AG09319 (cell line): ENCODE measurements around the gene ADGRL3.
"Not testable (repeated sequence)": the region's sequence is repeated elsewhere in the genome, so short reads cannot be mapped to it uniquely, and the experiment has no call there.

Experiments
- DNase-seq: peaks from one replicate; pipeline ENCODE4 v3.0.0-alpha.2; 2010; ENCODE audit warnings: low read depth; ENCODE audit errors: extremely low read depth
- TF ChIP-seq, protein P1 (sequence below): IDR thresholded peaks from 2 replicates; pipeline ENCODE4 v1.5.1; 2011; ENCODE audit warnings: low read depth, mild to moderate bottlenecking, inconsistent platforms, low read length, moderate library complexity

ADGRL3 gene

DNA sequence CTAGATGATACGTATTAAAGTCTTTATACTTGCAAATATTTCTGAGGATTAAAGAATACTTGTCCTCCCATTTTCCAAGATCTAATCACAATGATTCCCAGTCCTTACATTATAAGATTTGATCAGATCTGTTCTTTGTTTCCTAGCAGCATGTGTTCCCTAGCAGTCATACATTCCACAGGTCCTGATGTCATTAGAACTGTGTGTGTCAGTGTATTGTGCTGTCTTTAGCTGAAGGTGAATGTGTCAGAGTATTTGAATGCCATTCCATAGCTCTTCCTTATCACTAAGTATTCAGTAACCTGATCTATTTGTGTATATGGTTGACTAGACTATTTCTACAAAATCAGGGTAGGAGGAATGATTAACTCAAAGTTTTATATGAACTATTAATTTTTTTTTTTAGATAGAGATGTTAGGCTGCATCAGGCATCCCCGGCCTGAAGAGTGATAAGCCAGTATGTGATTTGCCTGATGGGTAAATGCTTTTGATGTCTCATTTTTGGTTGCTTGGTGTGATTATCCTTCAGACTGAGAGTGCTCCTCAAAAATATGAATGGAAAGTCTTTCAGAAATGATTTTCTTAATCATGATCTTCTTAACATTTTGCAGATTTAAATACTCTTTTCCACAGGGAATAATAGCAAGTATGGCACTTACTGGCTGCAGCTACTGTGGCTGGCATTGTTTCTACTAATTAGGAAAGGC lies 4.4 kb downstream of the ADGRL3 start:
- TF ChIP-seq, protein P1, sequence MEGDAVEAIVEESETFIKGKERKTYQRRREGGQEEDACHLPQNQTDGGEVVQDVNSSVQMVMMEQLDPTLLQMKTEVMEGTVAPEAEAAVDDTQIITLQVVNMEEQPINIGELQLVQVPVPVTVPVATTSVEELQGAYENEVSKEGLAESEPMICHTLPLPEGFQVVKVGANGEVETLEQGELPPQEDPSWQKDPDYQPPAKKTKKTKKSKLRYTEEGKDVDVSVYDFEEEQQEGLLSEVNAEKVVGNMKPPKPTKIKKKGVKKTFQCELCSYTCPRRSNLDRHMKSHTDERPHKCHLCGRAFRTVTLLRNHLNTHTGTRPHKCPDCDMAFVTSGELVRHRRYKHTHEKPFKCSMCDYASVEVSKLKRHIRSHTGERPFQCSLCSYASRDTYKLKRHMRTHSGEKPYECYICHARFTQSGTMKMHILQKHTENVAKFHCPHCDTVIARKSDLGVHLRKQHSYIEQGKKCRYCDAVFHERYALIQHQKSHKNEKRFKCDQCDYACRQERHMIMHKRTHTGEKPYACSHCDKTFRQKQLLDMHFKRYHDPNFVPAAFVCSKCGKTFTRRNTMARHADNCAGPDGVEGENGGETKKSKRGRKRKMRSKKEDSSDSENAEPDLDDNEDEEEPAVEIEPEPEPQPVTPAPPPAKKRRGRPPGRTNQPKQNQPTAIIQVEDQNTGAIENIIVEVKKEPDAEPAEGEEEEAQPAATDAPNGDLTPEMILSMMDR, result no peak
- no peak for DNase-seq

DNA sequence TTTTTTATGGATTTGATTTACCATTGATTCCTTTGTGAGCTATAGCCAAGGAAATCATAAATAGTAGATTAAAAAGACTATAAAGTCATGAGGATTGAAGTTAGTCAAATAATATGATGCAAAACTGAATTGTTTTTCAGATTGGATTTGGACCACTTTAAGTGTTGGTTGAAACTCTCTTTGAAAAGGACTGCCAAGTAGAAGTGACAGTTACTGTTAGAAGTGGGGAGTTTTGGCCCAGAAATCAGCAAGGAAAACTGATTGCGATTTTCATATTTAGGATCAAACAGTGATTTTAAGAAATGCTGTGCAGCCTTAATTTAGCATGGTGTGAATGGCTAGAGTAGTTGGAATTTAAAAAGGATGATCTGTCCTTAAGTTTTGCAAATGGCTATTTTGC lies 4.9 kb downstream of the ADGRL3 start:
- TF ChIP-seq, protein P1, result no peak
- DNase-seq, result no peak

DNA sequence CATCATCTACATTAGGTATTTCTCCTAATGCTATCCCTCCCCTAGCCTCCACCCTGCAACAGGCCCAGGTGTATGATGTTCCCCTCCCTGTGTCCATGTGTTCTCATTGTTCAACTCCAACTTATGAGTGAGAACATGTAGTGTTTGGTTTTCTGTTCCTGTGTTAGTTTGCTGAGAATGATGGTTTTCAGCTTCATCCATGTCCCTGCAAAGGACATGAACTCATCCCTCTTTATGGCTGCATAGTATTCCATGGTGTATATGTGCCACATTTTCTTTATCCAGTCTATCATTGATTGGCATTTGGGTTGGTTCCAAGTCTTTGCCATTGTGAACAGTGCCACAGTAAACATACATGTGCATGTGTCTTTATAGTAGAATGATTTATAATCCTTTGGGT lies 7.0 kb downstream of the ADGRL3 start:
- DNase-seq, result not testable (repeated sequence)

DNA sequence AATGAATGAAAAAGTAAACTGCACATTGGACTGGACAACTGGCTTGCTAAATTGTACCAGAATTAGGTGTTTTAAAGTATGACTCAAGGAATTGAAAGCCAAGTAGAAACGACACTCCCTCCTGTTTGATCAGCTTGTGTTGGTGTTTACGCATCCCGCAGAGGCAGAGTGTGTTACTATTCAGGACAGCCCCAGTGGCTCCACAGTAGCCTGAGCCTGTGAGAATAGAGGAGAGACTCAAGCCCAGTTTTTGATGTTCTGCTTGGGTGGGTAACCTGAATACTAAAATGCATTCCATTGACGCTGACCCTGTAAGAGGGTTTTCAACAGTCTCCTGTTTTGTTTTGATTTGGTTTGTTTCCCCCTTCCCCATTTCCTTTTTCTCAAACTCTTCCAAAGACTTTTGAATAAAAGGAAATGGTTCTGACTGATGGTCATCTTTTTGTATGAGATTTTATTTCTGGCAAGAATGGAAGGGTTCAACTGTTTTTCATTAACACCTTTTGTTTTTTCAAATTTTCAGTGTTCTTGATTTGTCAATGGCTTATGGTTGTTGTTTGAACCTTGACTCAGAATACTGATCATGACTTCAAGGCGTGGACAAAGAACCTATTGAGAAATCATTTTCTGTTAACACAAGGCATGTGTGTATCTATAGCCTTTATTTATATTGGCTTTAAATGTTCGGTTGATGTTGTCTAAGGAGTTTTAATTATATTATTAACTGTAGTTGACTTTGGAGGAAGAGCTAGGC lies 10.2 kb downstream of the ADGRL3 start:
- TF ChIP-seq, protein P1, result no peak
- DNase-seq, result no peak

DNA sequence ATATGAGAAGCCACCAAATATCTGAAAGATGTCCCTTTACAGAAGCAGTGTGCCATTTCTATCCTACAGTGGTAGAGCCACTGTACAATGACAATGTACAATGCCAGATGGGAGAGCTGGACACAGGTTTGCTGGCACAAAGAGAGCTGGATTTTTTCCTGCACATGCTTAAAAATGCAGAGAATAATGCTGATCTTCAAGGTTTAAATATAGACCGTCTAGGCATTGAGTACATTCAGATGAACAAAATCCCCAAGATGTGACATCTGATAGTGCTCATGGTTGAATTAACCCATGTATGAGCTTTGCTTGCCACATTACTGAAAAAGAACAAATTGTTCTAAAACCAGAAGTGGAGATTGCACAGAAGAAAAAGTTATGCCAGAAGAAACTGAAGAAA lies 11.7 kb downstream of the ADGRL3 start:
- TF ChIP-seq, protein P1, result no peak
- no peak for DNase-seq

DNA sequence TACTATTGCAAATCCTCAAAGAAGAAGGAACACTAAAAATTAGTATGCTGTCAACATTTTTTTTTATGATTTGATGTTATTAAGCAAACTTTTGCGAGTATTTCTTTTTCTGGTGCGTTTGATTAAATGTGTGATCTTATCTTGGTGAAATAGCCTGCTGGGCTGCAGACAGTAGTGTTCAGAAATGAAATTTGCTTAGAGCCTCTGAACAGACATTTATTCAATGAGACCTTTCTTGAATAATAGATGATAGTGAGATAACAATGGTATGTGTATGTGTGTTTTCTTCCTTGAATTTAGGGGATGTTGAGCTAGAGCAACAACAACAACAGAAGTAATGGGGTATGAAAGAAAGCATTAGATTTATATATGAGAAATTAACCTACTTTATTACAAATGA lies 12.7 kb downstream of the ADGRL3 start:
- no peak for DNase-seq
- TF ChIP-seq, protein P1, result no peak

DNA sequence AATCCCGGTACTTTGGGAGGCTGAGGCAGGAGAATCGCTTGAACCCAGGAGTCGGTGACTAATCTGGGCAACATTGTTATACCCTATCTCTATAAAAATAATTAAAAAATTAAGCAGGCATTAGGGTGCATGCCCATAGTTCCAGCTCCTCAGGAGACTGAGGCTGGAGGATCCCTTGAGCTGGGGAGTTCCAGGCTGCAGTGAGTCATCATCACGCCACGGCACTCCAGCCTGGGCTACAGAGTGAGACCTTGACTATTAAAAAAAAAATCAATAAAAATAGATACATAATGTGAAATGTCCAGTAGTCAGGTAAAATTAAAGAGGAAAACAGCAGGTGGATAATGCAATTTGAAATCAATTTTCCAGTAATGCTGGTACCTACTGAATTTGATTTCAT lies 14.6 kb downstream of the ADGRL3 start:
- no peak for DNase-seq
- TF ChIP-seq, protein P1, result no peak
